GM12872 (cell line): Measurements from ENCODE around the gene ZFAND3.

ENCODE experiments used
- TF ChIP-seq, protein P1 (sequence below): IDR thresholded peaks from 3 replicates; pipeline ENCODE4 v1.5.1; 2011; ENCODE audit warnings: low read depth, mild to moderate bottlenecking, low read length, moderate library complexity; ENCODE audit not compliant: insufficient read depth

The ZFAND3 gene

DNA sequence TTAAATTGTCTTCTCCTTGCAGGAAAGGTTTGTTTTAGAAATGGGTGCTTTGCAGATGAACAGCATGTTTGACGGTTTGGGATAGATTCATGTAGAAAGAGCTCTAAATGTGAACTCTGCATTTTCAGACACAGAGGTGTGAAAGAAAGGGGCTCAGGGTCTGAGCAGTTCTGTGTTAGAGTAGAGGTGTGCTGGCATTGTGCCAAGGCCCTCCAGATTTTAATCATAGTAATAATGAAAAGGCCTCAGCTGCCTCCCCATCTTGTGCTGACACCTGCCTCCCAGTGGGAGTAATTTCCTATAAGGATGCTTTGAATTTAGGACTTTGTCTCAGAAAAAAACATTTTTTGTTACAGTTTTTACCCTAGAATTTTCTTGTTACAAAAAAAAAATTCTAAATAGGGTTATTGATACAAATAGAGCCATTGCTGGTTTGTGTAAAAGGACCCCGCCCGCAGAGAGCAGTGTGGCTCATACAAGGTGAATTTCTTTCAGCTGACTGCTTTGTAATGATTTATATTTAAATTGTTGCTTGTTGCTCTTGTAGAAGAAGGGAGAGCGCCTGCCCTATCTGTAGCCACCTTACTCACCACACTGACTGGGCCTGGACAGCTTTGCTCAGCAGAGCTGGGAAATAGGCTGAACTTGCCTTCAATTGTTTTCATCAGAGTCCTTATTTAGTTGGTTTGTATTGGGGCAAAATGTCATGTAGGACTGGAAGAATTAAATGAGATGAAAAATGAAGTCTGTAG lies 294.5 kb downstream of the ZFAND3 start:
- TF ChIP-seq, protein P1, sequence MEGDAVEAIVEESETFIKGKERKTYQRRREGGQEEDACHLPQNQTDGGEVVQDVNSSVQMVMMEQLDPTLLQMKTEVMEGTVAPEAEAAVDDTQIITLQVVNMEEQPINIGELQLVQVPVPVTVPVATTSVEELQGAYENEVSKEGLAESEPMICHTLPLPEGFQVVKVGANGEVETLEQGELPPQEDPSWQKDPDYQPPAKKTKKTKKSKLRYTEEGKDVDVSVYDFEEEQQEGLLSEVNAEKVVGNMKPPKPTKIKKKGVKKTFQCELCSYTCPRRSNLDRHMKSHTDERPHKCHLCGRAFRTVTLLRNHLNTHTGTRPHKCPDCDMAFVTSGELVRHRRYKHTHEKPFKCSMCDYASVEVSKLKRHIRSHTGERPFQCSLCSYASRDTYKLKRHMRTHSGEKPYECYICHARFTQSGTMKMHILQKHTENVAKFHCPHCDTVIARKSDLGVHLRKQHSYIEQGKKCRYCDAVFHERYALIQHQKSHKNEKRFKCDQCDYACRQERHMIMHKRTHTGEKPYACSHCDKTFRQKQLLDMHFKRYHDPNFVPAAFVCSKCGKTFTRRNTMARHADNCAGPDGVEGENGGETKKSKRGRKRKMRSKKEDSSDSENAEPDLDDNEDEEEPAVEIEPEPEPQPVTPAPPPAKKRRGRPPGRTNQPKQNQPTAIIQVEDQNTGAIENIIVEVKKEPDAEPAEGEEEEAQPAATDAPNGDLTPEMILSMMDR: no peak

- TF ChIP-seq, protein P1: no peak
Measured at GRCh38 chr6:38114976-38115625, 295.6 kb downstream of the ZFAND3 start.

GRCh38 chr6:38115626-38116008 lies 296.1 kb downstream of the ZFAND3 start:
- TF ChIP-seq, protein P1: no peak

GRCh38 chr6:38116248-38116647 lies 296.7 kb downstream of the ZFAND3 start:
- TF ChIP-seq, protein P1: no peak

GRCh38 chr6:38117281-38117680 lies 297.8 kb downstream of the ZFAND3 start:
- TF ChIP-seq, protein P1: no peak

DNA sequence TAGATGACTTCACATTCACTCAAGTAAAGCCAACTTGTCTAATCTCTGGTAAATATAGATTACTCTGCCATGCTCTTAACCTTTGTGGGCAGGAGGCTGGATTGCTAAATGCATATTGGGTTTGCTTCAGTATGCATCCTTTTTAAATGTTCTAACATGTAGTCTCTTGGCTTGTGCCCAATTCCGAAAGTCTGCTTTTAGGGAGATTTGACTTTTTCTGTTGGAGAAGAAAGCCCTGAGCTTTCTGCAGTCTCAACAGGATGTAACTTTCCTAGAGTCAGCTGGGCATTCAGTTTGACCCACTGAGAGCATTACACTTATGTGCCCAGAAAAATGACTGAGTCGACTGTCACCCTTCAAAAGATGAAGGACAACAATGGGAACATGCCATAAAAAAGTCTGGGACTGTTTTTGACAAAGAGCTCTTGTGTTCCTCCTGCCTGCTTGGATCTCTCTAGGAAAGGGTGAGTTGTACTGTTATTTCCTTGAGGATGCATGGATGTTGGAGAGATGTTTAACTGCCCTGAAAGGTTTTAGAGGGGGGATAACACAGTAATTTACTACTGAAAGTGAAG lies 299.4 kb downstream of the ZFAND3 start:
- TF ChIP-seq, protein P1: no peak

GRCh38 chr6:38119516-38119915 lies 300.0 kb downstream of the ZFAND3 start:
- TF ChIP-seq, protein P1: no peak
